GM19467 (cell line): ENCODE measurements around the gene SCARB2.

ENCODE experiments used
- ATAC-seq: cut with Tn5 transposase; IDR thresholded peaks from one replicate; pipeline ENCODE4 v1.9.1; 2021; ENCODE audit warnings: mild to moderate bottlenecking, moderate library complexity; ENCODE audit not compliant: unreplicated experiment

SCARB2 gene

GRCh38 chr4:76200771-76201231, 12.8 kb downstream of the SCARB2 start:
- no peak for ATAC-seq

- ATAC-seq = peak; percentile 87
Observed at GRCh38 chr4:76199664-76200211, 13.9 kb downstream of the SCARB2 start.

GRCh38 chr4:76198411-76199237, 15.0 kb downstream of the SCARB2 start:
- peak; percentile 35 for ATAC-seq

- ATAC-seq = no peak
Observed at GRCh38 chr4:76197971-76198410, 15.6 kb downstream of the SCARB2 start.

- no peak for ATAC-seq
Observed at GRCh38 chr4:76197031-76197743, 16.4 kb downstream of the SCARB2 start.

GRCh38 chr4:76196376-76196775, 17.2 kb downstream of the SCARB2 start:
- no peak for ATAC-seq

- ATAC-seq = no peak
Observed at GRCh38 chr4:76195326-76195725, 18.3 kb downstream of the SCARB2 start.

GRCh38 chr4:76194325-76194724, 19.3 kb downstream of the SCARB2 start:
- ATAC-seq = no peak

- no peak for ATAC-seq
Observed at GRCh38 chr4:76192236-76192635, 21.4 kb downstream of the SCARB2 start.

GRCh38 chr4:76188557-76188956, 25.1 kb downstream of the SCARB2 start:
- ATAC-seq = no peak

- ATAC-seq = no peak
Observed at GRCh38 chr4:76188149-76188548, 25.5 kb downstream of the SCARB2 start.

GRCh38 chr4:76187152-76187551, 26.5 kb downstream of the SCARB2 start:
- ATAC-seq = no peak

GRCh38 chr4:76182463-76182862, 31.2 kb downstream of the SCARB2 start:
- no peak for ATAC-seq

GRCh38 chr4:76179398-76180318, 34.0 kb downstream of the SCARB2 start:
- peak; percentile 77 for ATAC-seq

- no peak for ATAC-seq
Observed at GRCh38 chr4:76178296-76178695, 35.3 kb downstream of the SCARB2 start.

GRCh38 chr4:76177709-76178108, 35.9 kb downstream of the SCARB2 start:
- no peak for ATAC-seq

- ATAC-seq = no peak
Observed at GRCh38 chr4:76175336-76175735, 38.3 kb downstream of the SCARB2 start.

GRCh38 chr4:76174216-76174615, 39.4 kb downstream of the SCARB2 start:
- ATAC-seq = no peak

GRCh38 chr4:76168688-76169087, 44.9 kb downstream of the SCARB2 start:
- ATAC-seq = no peak

GRCh38 chr4:76166480-76166879, 47.1 kb downstream of the SCARB2 start:
- no peak for ATAC-seq

GRCh38 chr4:76160355-76160754, 53.3 kb downstream of the SCARB2 start:
- ATAC-seq = no peak
